Natural killer cell (primary cell): ENCODE measurements around the gene DGCR6L. TPM values are rescaled to one million over a fixed set of nuclear protein-coding genes. Genes with fewer than 3 reads are reported as not detected.
"Not testable (repeated sequence)": the region's sequence is repeated elsewhere in the genome, so short reads cannot be mapped to it uniquely, and the experiment has no call there.

ENCODE experiments used
- ATAC-seq, 3 donors: fragments of 150-1000 bp in 2 of 3; fragments of 200-7000 bp in 1 of 3; cut with Tn5 transposase; 1 replicate in 1 of 3; 2 replicates in 2 of 3; pipeline ENCODE4 v1.10.0; 2021; ENCODE audit warnings: mild to moderate bottlenecking in 2 of 3, moderate library complexity in 2 of 3
- DNase-seq, 2 donors: peaks; one replicate each; pipeline versions ENCODE4 v3.0.0 to v3.0.0-alpha.2; 2013 to 2021; ENCODE audit warnings: mixed read lengths in 1 of 2
- H3K27ac ChIP-seq: one replicate; pipeline ENCODE4 v1.5.1; 2013; ENCODE audit warnings: mild to moderate bottlenecking, low read length
- H3K27me3 ChIP-seq: one replicate; pipeline ENCODE4 v1.6.1; 2013; ENCODE audit warnings: low read length; ENCODE audit not compliant: control insufficient read depth, insufficient read depth
- H3K36me3 ChIP-seq: one replicate; pipeline ENCODE4 v1.6.1; 2013; ENCODE audit warnings: low read length; ENCODE audit not compliant: control insufficient read depth, insufficient read depth
- H3K4me1 ChIP-seq: one replicate; pipeline ENCODE4 v1.6.1; 2013; ENCODE audit warnings: low read length; ENCODE audit not compliant: control insufficient read depth, insufficient read depth
- H3K4me3 ChIP-seq: one replicate; pipeline ENCODE4 v1.5.1; 2013; ENCODE audit warnings: low read length
- H3K9me3 ChIP-seq: one replicate; pipeline ENCODE4 v1.6.1; 2013; ENCODE audit warnings: low read length; ENCODE audit not compliant: control insufficient read depth, insufficient read depth
- H3K27ac Mint-ChIP-seq, 2 donors: one replicate each; pipeline ENCODE4 v1.8.0; 2022; ENCODE audit warnings: mild to moderate bottlenecking in 2 of 2, mixed read lengths in 2 of 2, moderate library complexity in 1 of 2
- H3K27me3 Mint-ChIP-seq, 2 donors: one replicate each; pipeline ENCODE4 v1.8.0; 2022; ENCODE audit warnings: low read depth in 2 of 2, mixed read lengths in 2 of 2
- H3K36me3 Mint-ChIP-seq: one replicate; pipeline ENCODE4 v1.8.0; 2022; ENCODE audit warnings: mixed read lengths
- H3K4me1 Mint-ChIP-seq, 2 donors: one replicate each; pipeline ENCODE4 v1.8.0; 2022; ENCODE audit warnings: mixed read lengths in 2 of 2
- H3K4me3 Mint-ChIP-seq: one replicate; pipeline ENCODE4 v1.8.0; 2022; ENCODE audit warnings: mild to moderate bottlenecking, moderate library complexity, mixed read lengths
- H3K9me3 Mint-ChIP-seq, 2 donors: one replicate each; pipeline ENCODE4 v1.8.0; 2022; ENCODE audit warnings: mixed read lengths in 2 of 2
- WGBS: methylation state at CpG from one replicate; pipeline ENCODE4 v1.1.7; 2013; ENCODE audit warnings: missing lambda C conversion rate; ENCODE audit not compliant: insufficient coverage; 5-methylcytosine and 5-hydroxymethylcytosine counted together
- intact Hi-C: fragments of 100-400 bp; cut with micrococcal nuclease; formaldehyde crosslinking; loops from one replicate; pipeline ENCODE4 v1.14.2; 2022
- total RNA-seq, 4 donors: library from RNA; stranded (reverse); fragments of 120-200 nt in 1 of 4; gene quantifications; one replicate each; pipeline versions ENCODE4 v1.2.3 to v1.2.4, GENCODE V29; 2013 to 2022
- TF ChIP-seq, protein P1 (sequence below): fragments of 200-600 bp; IDR thresholded peaks from one replicate; pipeline ENCODE4 v1.8.0; 2022; ENCODE audit warnings: antibody characterized with exemption

The DGCR6L gene
- total RNA-seq, 3 donors from 2014 or later (not counting 1 experiment from before 2014, with no cell fraction given): 20.3 to 34.3 (median 33.0) TPM

DNA sequence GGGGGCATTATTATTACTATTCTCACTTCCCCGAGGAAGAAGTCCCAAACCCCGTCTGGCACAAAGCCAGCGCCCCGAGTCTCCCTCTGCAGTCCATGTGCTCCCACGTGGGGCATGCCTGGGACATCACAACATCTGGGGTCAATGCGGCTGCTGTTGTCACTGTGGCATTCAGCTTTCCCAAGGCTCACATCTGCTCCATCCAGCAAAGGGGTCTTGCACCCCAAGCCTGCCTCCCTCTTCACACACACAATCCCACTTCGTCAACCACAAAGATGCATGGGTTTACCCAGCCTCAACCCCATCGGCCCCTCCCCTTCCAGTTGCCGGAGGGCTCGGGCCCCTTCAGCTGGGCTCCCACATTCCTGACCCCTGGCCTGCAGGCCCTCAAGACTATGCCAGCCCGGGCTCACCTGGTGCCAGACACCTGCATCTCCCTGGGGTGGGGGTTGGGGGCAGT lies 28.2 kb downstream of the DGCR6L start:
- 74% methylated on average over 11 of the region's 11 CpGs for WGBS
- H3K36me3 ChIP-seq: no peaks in the 10 kb centered on the region
- H3K4me1 ChIP-seq: no peaks in the 10 kb centered on the region
- ATAC-seq: no peak
- no peak for DNase-seq
- no peak overlapping the region for H3K27ac ChIP-seq
- no peaks in the 10 kb centered on the region for H3K9me3 ChIP-seq
- no peak overlapping the region for H3K4me3 ChIP-seq
- Mint-ChIP-seq H3K9me3 (no peaks in the 10 kb centered on the region), H3K27ac (no peak overlapping the region), H3K4me1 (no peaks in the 10 kb centered on the region), H3K27me3 (no peaks in the 10 kb centered on the region), H3K4me3 (no peak overlapping the region), H3K36me3 (no peaks in the 10 kb centered on the region)
- H3K27me3 ChIP-seq: no peaks in the 10 kb centered on the region
- TF ChIP-seq, protein P1, sequence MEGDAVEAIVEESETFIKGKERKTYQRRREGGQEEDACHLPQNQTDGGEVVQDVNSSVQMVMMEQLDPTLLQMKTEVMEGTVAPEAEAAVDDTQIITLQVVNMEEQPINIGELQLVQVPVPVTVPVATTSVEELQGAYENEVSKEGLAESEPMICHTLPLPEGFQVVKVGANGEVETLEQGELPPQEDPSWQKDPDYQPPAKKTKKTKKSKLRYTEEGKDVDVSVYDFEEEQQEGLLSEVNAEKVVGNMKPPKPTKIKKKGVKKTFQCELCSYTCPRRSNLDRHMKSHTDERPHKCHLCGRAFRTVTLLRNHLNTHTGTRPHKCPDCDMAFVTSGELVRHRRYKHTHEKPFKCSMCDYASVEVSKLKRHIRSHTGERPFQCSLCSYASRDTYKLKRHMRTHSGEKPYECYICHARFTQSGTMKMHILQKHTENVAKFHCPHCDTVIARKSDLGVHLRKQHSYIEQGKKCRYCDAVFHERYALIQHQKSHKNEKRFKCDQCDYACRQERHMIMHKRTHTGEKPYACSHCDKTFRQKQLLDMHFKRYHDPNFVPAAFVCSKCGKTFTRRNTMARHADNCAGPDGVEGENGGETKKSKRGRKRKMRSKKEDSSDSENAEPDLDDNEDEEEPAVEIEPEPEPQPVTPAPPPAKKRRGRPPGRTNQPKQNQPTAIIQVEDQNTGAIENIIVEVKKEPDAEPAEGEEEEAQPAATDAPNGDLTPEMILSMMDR: no peak
- intact Hi-C loops: no loop called here

DNA sequence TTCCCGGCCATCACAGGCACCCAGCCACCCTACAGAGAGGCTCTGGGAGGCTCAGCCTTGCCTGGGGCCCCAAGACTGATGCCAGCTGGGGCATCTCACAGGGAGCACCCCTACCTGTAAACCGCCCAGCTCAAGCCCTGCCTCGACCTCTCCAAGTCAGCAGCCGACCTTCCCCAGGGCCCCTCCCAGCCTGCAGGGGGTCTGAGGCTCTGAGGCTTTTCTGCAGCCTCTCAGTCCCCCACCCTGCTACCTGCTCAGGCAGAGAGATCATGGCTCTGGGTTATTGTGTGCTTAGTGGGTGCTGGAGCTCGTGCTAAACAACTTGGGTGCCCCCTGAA lies 28.6 kb downstream of the DGCR6L start:
- Mint-ChIP-seq H3K4me3 (no peak overlapping the region), H3K36me3 (no peaks in the 10 kb centered on the region), H3K4me1 (no peaks in the 10 kb centered on the region), H3K27ac (no peak overlapping the region), H3K27me3 (no peaks in the 10 kb centered on the region), H3K9me3 (no peaks in the 10 kb centered on the region)
- Histone ChIP-seq H3K9me3 (no peaks in the 10 kb centered on the region), H3K4me1 (no peaks in the 10 kb centered on the region), H3K4me3 (no peak overlapping the region), H3K27ac (no peak overlapping the region), H3K36me3 (no peaks in the 10 kb centered on the region), H3K27me3 (no peaks in the 10 kb centered on the region)
- TF ChIP-seq, protein P1: no peak
- DNase-seq (no peak), ATAC-seq (no peak)
- intact Hi-C loops: no loop called here
- WGBS: 75% methylated on average over 5 of the region's 5 CpGs

DNA sequence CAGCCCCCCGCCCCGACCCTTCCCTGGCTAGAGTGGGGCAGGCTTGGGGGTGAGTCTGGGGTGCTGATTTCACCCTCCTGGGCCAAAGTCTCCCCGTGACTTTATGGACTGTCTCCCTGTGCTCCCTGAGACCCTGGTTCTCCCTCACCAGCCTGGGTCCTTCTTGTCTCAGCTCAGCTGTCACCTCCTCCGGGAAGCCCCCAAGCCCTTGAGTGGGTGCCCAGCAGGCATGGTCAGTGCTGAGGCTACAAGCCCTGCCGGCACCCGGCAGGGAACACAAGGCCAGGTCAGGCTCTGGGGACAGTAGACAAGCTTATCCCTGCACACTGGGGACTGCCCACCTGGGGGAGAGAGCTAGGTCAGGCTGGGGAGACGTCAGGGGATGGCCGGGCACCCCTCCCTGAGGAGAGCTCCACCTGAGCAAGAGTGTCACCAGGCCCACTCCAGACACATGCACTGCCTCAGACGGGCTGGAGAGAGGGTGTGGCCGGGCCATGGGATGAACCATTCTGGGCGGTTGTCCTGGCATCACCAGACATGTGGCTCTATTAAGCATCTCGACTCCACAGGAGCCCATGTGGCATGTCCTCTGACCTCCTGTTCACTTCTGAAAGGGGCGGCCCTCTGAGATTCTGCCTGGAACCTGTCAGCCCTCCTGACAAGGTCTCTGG lies 29.1 kb downstream of the DGCR6L start:
- Histone ChIP-seq H3K4me3 (no peak overlapping the region), H3K36me3 (no peaks in the 10 kb centered on the region), H3K9me3 (no peaks in the 10 kb centered on the region), H3K27me3 (no peaks in the 10 kb centered on the region), H3K4me1 (no peaks in the 10 kb centered on the region), H3K27ac (no peak overlapping the region)
- Mint-ChIP-seq H3K4me3 (no peak overlapping the region), H3K27me3 (no peaks in the 10 kb centered on the region), H3K36me3 (no peaks in the 10 kb centered on the region), H3K9me3 (no peaks in the 10 kb centered on the region), H3K27ac (no peak overlapping the region), H3K4me1 (no peaks in the 10 kb centered on the region)
- DNase-seq (no peak), ATAC-seq (no peak)
- 88% methylated on average over 13 of the region's 13 CpGs for WGBS
- TF ChIP-seq, protein P1: no peak
- intact Hi-C loops: no loop called here

DNA sequence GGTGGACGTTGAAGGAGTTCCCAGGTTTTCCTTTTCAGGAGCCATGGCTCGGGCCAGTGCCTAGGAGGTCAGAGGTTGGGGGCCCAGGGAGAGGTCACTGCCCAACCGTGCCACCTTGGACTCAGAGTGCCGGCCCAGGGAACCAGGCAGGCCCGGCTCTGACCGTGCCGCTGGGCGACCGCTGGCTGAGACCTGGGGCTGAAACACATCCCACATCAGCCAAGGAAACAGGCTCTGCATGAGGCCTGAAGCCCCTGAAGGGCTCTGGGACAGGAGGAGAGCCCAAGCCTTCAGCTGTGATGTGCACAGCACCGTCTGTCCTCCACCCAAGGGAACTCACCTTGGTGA lies 29.8 kb downstream of the DGCR6L start:
- H3K36me3 Mint-ChIP-seq: no peaks in the 10 kb centered on the region
- H3K27me3 Mint-ChIP-seq: no peaks in the 10 kb centered on the region
- Histone ChIP-seq H3K4me1 (no peaks in the 10 kb centered on the region), H3K27ac (no peak overlapping the region), H3K9me3 (no peaks in the 10 kb centered on the region), H3K27me3 (no peaks in the 10 kb centered on the region), H3K4me3 (no peak overlapping the region), H3K36me3 (no peaks in the 10 kb centered on the region)
- WGBS: 90% methylated on average over 10 of the region's 10 CpGs
- TF ChIP-seq, protein P1: no peak
- DNase-seq (no peak), ATAC-seq (no peak)
- intact Hi-C loops: no loop called here
- no peak overlapping the region for H3K27ac Mint-ChIP-seq
- no peaks in the 10 kb centered on the region for H3K9me3 Mint-ChIP-seq
- H3K4me3 Mint-ChIP-seq: no peak overlapping the region
- H3K4me1 Mint-ChIP-seq: no peaks in the 10 kb centered on the region

DNA sequence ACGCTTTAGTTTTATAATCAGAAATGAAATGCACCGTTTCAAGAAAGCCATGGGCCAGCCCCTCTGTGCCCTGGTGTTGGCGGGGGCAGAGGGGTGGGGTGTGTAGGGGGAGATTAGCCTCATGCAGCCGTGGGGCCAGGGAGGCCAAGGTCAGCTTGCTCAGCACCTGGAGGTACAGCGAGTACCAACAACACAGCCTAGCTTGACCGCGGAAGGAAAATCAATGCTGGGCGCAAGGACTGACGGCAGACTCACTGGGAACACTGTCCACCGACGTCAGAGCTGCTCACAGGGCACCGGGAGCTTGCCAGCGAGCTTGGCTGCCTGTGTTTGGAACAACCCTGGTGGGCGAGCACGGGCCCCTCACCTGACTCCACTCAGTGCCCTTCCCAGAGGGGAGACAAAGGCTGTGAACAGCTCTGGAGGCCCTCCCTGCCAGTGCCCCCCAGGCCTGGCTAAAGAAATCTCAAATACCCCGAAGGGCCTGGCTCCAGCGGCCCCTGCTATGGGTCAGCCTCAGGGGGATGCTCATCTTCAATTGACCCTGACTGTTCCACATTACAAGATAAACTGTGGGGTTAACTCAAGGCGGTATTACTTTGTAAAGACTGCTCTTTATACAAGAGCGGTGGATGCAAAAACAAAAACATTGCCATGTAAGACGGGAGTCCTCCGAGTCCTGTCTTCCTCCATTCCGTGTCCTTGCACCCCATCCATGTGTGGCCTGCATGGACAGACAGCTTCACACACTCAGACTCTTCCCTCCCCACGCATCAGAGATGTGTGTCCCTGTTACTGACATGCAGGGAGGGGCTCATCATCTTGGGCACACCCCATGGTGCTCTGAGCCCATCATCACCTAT lies 30.4 kb downstream of the DGCR6L start:
- H3K4me3 Mint-ChIP-seq, ATAC-seq, intact Hi-C loops: not testable (repeated sequence)

More for the DNA sequence above, 30.4 kb downstream of the DGCR6L start:
- H3K4me1 ChIP-seq, H3K9me3 ChIP-seq, DNase-seq, H3K27ac Mint-ChIP-seq, H3K27ac ChIP-seq, H3K4me1 Mint-ChIP-seq, H3K9me3 Mint-ChIP-seq, H3K36me3 Mint-ChIP-seq, H3K27me3 ChIP-seq, H3K4me3 ChIP-seq, H3K27me3 Mint-ChIP-seq, H3K36me3 ChIP-seq: not testable (repeated sequence)
- 87% methylated on average over 19 of the region's 23 CpGs for WGBS
